Mammary epithelial cell (primary cell): ENCODE data around the gene CLEC16A.

ENCODE experiments used
- EZH2 ChIP-seq: IDR thresholded peaks from 2 replicates; pipeline ENCODE4 v1.6.1; 2012; ENCODE audit warnings: low read length, inconsistent platforms, borderline replicate concordance
- TF ChIP-seq, protein P1 (sequence below), 2 donors: IDR thresholded peaks in 1 of 2; conservative IDR thresholded peaks in 1 of 2; 2 replicates each; pipeline ENCODE4 v1.5.1; 2011 to 2012; ENCODE audit warnings: inconsistent platforms in 2 of 2, low read length in 2 of 2, mild to moderate bottlenecking in 2 of 2, control low read depth in 1 of 2, low read depth in 1 of 2; ENCODE audit not compliant: insufficient read depth in 1 of 2; ENCODE audit errors: extremely low read depth in 1 of 2

GRCh38 chr16:10937068-10937859 is 7.1 kb upstream of the CLEC16A start:
- TF ChIP-seq, protein P1, sequence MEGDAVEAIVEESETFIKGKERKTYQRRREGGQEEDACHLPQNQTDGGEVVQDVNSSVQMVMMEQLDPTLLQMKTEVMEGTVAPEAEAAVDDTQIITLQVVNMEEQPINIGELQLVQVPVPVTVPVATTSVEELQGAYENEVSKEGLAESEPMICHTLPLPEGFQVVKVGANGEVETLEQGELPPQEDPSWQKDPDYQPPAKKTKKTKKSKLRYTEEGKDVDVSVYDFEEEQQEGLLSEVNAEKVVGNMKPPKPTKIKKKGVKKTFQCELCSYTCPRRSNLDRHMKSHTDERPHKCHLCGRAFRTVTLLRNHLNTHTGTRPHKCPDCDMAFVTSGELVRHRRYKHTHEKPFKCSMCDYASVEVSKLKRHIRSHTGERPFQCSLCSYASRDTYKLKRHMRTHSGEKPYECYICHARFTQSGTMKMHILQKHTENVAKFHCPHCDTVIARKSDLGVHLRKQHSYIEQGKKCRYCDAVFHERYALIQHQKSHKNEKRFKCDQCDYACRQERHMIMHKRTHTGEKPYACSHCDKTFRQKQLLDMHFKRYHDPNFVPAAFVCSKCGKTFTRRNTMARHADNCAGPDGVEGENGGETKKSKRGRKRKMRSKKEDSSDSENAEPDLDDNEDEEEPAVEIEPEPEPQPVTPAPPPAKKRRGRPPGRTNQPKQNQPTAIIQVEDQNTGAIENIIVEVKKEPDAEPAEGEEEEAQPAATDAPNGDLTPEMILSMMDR (conservative IDR thresholded peaks at IDR 0.05 in 1 of 2, IDR thresholded peaks at IDR 0.05 in 1 of 2; ENCODE audit: extremely low read depth in 1 of 2, insufficient read depth in 1 of 2, low read depth in 1 of 2, low read length in 2 of 2): no peak
- TF ChIP-seq EZH2: no peak
